ENCODE results near the gene SCN4B. TPM values are rescaled to one million over a fixed set of nuclear protein-coding genes. Genes with fewer than 3 reads are reported as not detected.
A peak's percentile ranks its signal among the peaks of the same experiment; 100 is the strongest.

SCN4B gene
- total RNA-seq, 2 experiments from 2014 or later, result 0.17 TPM; not detected in 1

GRCh38 chr11:118128721-118129470, 23.7 kb downstream of the SCN4B start:
- Mint-ChIP-seq H3K4me1 (peaks cover 11% of the 10 kb centered on the region), H3K36me3 (no peaks in the 10 kb centered on the region), H3K27ac (no peak overlapping the region), H3K27me3 (peaks cover 16% of the 10 kb centered on the region), H3K4me3 (no peak overlapping the region), H3K9me3 (no peaks in the 10 kb centered on the region)
- POLR2A ChIA-PET, result no interaction called here
- ATAC-seq (ENCODE audit: low read depth), result no peak
- no peak for DNase-seq

DNA sequence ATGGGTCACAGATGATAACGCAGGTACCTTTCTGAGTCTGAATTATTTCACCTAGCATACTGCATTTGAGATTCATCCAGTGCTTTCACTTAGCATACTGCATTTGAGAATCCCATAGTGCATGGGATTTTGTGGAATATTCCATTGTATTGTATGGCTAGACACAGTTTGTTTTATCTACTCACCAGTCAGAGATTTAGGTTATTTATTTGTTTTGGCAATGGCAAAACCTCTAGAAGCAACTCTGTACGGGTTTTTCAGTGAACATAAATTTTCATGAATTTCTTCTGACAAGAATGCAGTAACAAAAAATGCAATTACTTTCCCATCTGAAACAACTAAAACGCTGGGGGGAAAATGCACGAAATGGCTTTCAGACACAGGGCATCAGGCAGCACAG, 24.3 kb downstream of the SCN4B start:
- Mint-ChIP-seq H3K27ac (no peak overlapping the region), H3K4me3 (no peak overlapping the region)
- no peak for DNase-seq

GRCh38 chr11:118126082-118126838, 26.4 kb downstream of the SCN4B start:
- H3K27ac Mint-ChIP-seq, result peak overlapping the region; percentile 11
- H3K27me3 Mint-ChIP-seq, result peaks cover 13% of the 10 kb centered on the region
- no peak overlapping the region for H3K4me3 Mint-ChIP-seq
- peaks cover 11% of the 10 kb centered on the region for H3K4me1 Mint-ChIP-seq
- H3K9me3 Mint-ChIP-seq, result peaks cover 2% of the 10 kb centered on the region
- POLR2A ChIA-PET, result no interaction called here
- H3K36me3 Mint-ChIP-seq, result no peaks in the 10 kb centered on the region
- DNase-seq (no peak), ATAC-seq (ENCODE audit: low read depth) (no peak)

More for the DNA sequence above, 24.3 kb downstream of the SCN4B start:
- Mint-ChIP-seq H3K36me3 (no peaks in the 10 kb centered on the region), H3K4me1 (peaks cover 11% of the 10 kb centered on the region), H3K9me3 (no peaks in the 10 kb centered on the region), H3K27me3 (peaks cover 16% of the 10 kb centered on the region)
- ATAC-seq (ENCODE audit: low read depth), result no peak
- POLR2A ChIA-PET, result no interaction called here

- H3K4me3 Mint-ChIP-seq, result no peak overlapping the region
- DNase-seq (no peak), ATAC-seq (ENCODE audit: low read depth) (no peak)
- peaks cover 13% of the 10 kb centered on the region for H3K27me3 Mint-ChIP-seq
- H3K27ac Mint-ChIP-seq, result no peak overlapping the region
- peaks cover 9% of the 10 kb centered on the region for H3K36me3 Mint-ChIP-seq
- peaks cover 10% of the 10 kb centered on the region for H3K9me3 Mint-ChIP-seq
- H3K4me1 Mint-ChIP-seq, result peaks cover 13% of the 10 kb centered on the region
- POLR2A ChIA-PET, result no interaction called here
Observed at GRCh38 chr11:118124929-118125535, 27.6 kb downstream of the SCN4B start.

DNA sequence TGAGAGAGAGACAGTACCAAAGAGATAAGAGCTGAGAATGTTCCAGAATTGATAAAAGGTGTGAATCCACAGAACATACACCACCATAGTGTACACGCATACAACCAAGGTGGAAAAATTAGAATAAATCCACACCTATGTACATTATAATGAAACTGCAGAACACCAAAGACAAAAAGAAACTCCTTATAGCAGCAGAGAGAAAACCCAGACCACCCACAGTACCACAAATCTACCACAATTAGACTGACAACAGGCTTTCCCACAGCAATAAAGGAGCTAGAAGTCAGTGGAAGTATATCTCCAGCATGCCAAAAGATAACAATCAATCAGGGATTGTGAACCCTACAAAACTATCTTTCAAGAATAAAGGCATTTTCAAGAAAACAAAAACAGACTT, 31.8 kb downstream of the SCN4B start:
- peaks cover 15% of the 10 kb centered on the region for H3K9me3 Mint-ChIP-seq
- H3K36me3 Mint-ChIP-seq, result peaks cover 15% of the 10 kb centered on the region
- H3K4me3 Mint-ChIP-seq, result no peak overlapping the region
- POLR2A ChIA-PET, result no interaction called here
- peaks cover 27% of the 10 kb centered on the region for H3K4me1 Mint-ChIP-seq
- no peak overlapping the region for H3K27ac Mint-ChIP-seq
- DNase-seq (no peak), ATAC-seq (ENCODE audit: low read depth) (no peak)
- no peaks in the 10 kb centered on the region for H3K27me3 Mint-ChIP-seq

- Mint-ChIP-seq H3K9me3 (peaks cover 15% of the 10 kb centered on the region), H3K36me3 (peaks cover 24% of the 10 kb centered on the region), H3K4me1 (peaks cover 50% of the 10 kb centered on the region), H3K27me3 (no peaks in the 10 kb centered on the region), H3K4me3 (peak overlapping the region; percentile 67), H3K27ac (peak overlapping the region; percentile 83)
- DNase-seq, result peak; percentile 60
- ATAC-seq (ENCODE audit: low read depth), result peak; percentile 96
- POLR2A ChIA-PET, result interaction anchor here (1.1 kb wide), 1 partner anchor 10 kb away, joined by 3 read pairs; no protein-coding TSS in a partner anchor
Observed at GRCh38 chr11:118117790-118118601, 34.6 kb downstream of the SCN4B start.

GRCh38 chr11:118115048-118115447, 37.6 kb downstream of the SCN4B start:
- peak overlapping the region; percentile 67 for H3K27ac Mint-ChIP-seq
- no peak for ATAC-seq (ENCODE audit: low read depth)

DNA sequence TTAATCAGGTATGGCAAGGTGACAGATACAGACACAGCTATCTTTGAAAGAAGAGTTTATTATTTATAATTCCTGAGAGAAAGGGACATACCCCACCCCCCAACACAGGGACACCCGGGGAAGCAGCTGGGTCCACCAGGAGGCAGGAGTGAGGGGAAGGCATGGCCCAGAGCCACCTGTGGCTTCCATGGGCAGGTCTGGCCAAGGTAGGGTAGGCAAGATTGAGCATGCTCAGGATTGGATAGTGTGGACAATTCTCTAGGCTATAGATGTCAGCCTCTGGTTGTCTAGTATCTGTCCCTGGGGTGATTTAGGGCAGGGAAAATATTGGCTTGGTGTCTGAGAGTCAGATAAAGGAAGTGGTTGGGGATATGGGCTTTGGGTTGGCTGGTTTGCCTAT, 38.4 kb downstream of the SCN4B start:
- Mint-ChIP-seq H3K4me1 (peaks cover 55% of the 10 kb centered on the region), H3K4me3 (peak overlapping the region; percentile 53), H3K27ac (peak overlapping the region; percentile 67), H3K36me3 (peaks cover 12% of the 10 kb centered on the region), H3K27me3 (no peaks in the 10 kb centered on the region), H3K9me3 (peaks cover 2% of the 10 kb centered on the region)
- DNase-seq (no peak), ATAC-seq (ENCODE audit: low read depth) (peak; percentile 24)
- POLR2A ChIA-PET, result interaction anchor here (0.7 to 1.1 kb wide), 2 partner anchors 22 to 457 kb away, joined by 3 to 4 read pairs; no protein-coding TSS in a partner anchor

More at GRCh38 chr11:118115048-118115447, 37.6 kb downstream of the SCN4B start:
- Mint-ChIP-seq H3K27me3 (no peaks in the 10 kb centered on the region), H3K36me3 (peaks cover 15% of the 10 kb centered on the region), H3K4me3 (peak overlapping the region; percentile 53), H3K9me3 (peaks cover 5% of the 10 kb centered on the region), H3K4me1 (peaks cover 58% of the 10 kb centered on the region)
- POLR2A ChIA-PET, result interaction anchor here (0.5 kb wide), 1 partner anchor 953 kb away, joined by 5 read pairs; no protein-coding TSS in a partner anchor
- DNase-seq, result no peak

GRCh38 chr11:118112711-118113430, 39.8 kb downstream of the SCN4B start:
- Mint-ChIP-seq H3K9me3 (no peaks in the 10 kb centered on the region), H3K36me3 (peaks cover 8% of the 10 kb centered on the region), H3K4me1 (peaks cover 45% of the 10 kb centered on the region), H3K27me3 (no peaks in the 10 kb centered on the region), H3K27ac (no peak overlapping the region), H3K4me3 (no peak overlapping the region)
- no peak for DNase-seq
- no peak for ATAC-seq (ENCODE audit: low read depth)
- POLR2A ChIA-PET, result no interaction called here

DNA sequence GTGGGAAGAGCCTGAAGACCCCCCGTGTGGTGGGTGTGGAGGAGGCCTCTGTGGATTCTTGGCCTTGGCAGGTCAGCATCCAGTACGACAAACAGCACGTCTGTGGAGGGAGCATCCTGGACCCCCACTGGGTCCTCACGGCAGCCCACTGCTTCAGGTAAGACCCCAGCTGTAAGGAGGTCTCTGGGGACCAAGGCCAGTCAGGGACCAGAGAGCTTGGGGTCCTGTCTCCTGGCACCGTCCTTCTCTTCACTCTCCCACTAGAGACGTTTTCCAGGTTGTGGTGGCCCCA, 40.9 kb downstream of the SCN4B start:
- Mint-ChIP-seq H3K9me3 (no peaks in the 10 kb centered on the region), H3K4me1 (peaks cover 35% of the 10 kb centered on the region), H3K36me3 (peaks cover 8% of the 10 kb centered on the region), H3K27ac (peak overlapping the region; percentile 55), H3K4me3 (no peak overlapping the region), H3K27me3 (no peaks in the 10 kb centered on the region)
- POLR2A ChIA-PET, result interaction anchor here (0.7 kb wide), 1 partner anchor 24 kb away, joined by 5 read pairs; no protein-coding TSS in a partner anchor
- DNase-seq (no peak), ATAC-seq (ENCODE audit: low read depth) (no peak)

GRCh38 chr11:118111019-118111743, 41.4 kb downstream of the SCN4B start:
- Mint-ChIP-seq H3K4me1 (peaks cover 34% of the 10 kb centered on the region), H3K27me3 (peaks cover 2% of the 10 kb centered on the region), H3K4me3 (no peak overlapping the region), H3K27ac (no peak overlapping the region), H3K36me3 (peaks cover 8% of the 10 kb centered on the region), H3K9me3 (no peaks in the 10 kb centered on the region)
- ATAC-seq (ENCODE audit: low read depth) (no peak), DNase-seq (no peak)
- POLR2A ChIA-PET, result no interaction called here

GRCh38 chr11:118109231-118109630, 43.4 kb downstream of the SCN4B start:
- ATAC-seq (ENCODE audit: low read depth), result no peak

More at GRCh38 chr11:118109231-118109630, 43.4 kb downstream of the SCN4B start:
- no peak for DNase-seq
- H3K4me1 Mint-ChIP-seq, result peaks cover 20% of the 10 kb centered on the region
- H3K27me3 Mint-ChIP-seq, result peaks cover 11% of the 10 kb centered on the region
- H3K36me3 Mint-ChIP-seq, result peaks cover 2% of the 10 kb centered on the region
- POLR2A ChIA-PET, result no interaction called here
- H3K9me3 Mint-ChIP-seq, result no peaks in the 10 kb centered on the region
- H3K4me3 Mint-ChIP-seq, result no peak overlapping the region
- H3K27ac Mint-ChIP-seq, result no peak overlapping the region
